Measurements from ENCODE around the gene CCL1. TPM values are rescaled to one million over a fixed set of nuclear protein-coding genes. Genes with fewer than 3 reads are reported as not detected.

CCL1 gene, protein sequence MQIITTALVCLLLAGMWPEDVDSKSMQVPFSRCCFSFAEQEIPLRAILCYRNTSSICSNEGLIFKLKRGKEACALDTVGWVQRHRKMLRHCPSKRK
- not detected in 2 replicates for total RNA-seq (ENCODE audit: low replicate concordance)

DNA sequence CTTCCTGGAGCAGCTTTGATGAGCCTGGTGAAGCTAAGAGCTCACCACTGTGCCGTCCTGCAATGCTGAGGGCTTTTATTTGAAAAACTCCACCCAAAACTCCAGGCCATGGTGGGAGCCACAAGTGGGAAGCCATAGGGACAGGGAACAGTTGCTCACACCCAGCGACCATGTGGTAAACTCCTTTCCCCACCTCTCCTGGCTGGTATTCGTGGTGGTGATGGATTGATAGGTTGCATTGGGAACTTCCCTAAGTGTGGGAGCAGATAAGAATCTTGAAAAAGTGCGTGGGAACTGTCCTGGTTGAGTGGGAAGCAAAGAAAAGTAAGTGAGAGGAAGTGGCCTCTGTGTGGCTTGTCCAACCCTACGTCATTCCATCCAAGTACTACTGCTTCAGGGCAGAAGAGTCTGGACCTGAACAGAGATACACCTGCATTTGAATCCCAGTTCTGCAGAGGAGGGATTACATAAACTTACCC is at the start of gene CCL1:
Gene CCL1, minus strand, starts transcription at position 51 of the 479 bp plus-strand sequence. CDS start 72 bp downstream, outside the sequence.
- no peak within 1 kb of the TSS for H3K4me3 ChIP-seq (ENCODE audit: low read depth, low read length)
- TF ChIP-seq, protein P1, sequence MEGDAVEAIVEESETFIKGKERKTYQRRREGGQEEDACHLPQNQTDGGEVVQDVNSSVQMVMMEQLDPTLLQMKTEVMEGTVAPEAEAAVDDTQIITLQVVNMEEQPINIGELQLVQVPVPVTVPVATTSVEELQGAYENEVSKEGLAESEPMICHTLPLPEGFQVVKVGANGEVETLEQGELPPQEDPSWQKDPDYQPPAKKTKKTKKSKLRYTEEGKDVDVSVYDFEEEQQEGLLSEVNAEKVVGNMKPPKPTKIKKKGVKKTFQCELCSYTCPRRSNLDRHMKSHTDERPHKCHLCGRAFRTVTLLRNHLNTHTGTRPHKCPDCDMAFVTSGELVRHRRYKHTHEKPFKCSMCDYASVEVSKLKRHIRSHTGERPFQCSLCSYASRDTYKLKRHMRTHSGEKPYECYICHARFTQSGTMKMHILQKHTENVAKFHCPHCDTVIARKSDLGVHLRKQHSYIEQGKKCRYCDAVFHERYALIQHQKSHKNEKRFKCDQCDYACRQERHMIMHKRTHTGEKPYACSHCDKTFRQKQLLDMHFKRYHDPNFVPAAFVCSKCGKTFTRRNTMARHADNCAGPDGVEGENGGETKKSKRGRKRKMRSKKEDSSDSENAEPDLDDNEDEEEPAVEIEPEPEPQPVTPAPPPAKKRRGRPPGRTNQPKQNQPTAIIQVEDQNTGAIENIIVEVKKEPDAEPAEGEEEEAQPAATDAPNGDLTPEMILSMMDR (IDR thresholded peaks at IDR 0.05; ENCODE audit: insufficient read depth, low read length): no peak

DNA sequence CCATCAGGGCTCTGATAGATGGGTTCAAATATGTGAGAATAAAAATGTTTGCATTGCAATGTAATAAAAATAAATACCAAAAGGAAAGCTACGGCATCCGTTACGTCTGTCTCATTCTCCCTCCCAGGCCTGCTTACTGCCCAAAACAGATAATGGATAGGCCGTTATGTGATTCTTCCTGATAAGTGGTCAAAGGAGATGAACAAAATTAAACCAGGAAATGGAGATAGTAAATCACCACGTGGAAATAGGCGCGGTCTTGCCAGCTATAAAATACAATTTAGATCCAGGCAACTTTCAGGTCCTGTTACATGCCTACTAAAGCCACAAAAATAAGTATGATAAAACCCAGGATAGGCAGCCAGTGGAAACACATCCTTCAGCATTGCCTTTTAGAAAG is 49.5 kb upstream of the CCL1 start:
- no peak overlapping the region for H3K4me3 ChIP-seq (ENCODE audit: low read depth, low read length)
- no peak for DNase-seq (ENCODE audit: low read depth)
- TF ChIP-seq, protein P1 (IDR thresholded peaks at IDR 0.05; ENCODE audit: insufficient read depth, low read length): no peak

More for the DNA sequence above, at the start of gene CCL1:
- no peak for DNase-seq (ENCODE audit: low read depth)

DNA sequence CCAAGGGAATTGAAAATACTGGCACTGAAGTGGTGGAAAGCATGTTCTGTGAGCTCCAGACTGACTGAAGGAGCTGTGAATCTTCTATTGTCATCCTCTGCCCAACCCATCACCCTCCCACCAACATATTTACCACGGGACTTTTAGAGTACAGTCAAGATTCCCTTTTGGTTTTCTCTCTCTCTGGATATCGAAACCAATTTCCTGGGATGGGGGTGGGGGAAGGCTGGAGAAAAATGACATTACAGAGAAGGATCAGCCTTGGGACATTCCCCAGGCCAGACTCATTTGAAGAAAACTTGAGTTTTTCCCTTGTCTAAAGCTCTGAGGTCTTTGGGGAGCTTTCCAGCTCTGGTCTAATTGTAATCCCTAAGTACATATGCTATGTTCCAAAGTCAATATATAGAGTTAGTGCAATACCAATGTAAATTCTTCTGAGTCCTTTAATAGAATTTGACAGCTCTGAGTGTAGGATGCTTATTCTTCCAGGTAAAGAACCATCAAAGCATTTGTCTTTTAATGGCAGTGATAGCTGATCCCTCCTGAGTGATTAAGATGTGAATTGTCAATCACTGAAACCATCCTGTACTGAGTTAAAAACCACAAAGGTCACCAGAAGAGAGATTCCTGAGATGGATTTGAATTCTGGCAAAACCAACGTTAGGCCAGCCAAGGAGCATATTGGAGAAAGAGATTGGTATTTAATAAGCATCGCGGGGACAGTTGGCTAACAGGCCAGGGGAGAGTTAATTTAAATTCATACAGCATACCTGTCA is 48.8 kb upstream of the CCL1 start:
- no peak overlapping the region for H3K4me3 ChIP-seq (ENCODE audit: low read depth, low read length)
- TF ChIP-seq, protein P1 (IDR thresholded peaks at IDR 0.05; ENCODE audit: insufficient read depth, low read length): no peak
- no peak for DNase-seq (ENCODE audit: low read depth)

DNA sequence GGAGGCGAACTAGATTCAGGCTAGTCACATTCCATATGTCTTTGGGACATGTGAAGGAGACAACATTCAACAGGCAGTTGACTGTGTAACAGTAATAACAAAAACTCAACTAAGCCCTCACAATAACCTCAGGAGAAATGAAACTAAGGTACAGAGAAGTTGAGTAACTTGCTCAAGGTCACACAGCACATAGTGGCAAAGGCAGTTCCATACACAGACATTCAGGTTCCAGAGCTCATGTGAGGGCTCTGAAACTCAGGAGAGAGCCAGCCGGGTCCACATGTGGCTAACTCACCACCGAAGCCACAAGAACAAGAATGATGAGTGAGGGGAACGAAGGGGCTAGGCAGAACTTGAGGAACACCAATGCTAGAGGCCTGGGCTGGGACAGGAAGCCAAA is 46.3 kb upstream of the CCL1 start:
- H3K4me3 ChIP-seq (ENCODE audit: low read depth, low read length): no peak overlapping the region
- TF ChIP-seq, protein P1 (IDR thresholded peaks at IDR 0.05; ENCODE audit: insufficient read depth, low read length): no peak
- DNase-seq (ENCODE audit: low read depth): no peak

DNA sequence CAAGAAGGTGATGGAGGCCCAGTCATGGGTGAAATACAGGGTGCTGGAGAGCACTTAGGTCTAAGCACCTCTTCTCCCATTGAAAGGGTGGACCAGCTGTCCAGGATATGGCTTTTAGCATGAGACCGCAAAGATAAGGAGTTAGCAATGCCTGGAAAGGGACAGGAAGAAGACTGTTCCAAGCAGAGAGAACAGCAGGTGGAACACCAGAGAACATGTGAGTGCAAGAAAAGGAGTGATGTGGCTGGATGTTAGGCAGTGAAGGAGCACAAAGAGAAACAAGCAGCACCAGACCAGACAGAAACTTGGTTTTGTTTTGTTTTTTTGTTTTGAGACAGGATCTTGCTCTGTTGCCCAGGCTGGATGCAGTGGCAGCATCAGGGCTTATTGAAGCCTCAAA is 45.4 kb upstream of the CCL1 start:
- no peak for DNase-seq (ENCODE audit: low read depth)
- TF ChIP-seq, protein P1 (IDR thresholded peaks at IDR 0.05; ENCODE audit: insufficient read depth, low read length): no peak
- H3K4me3 ChIP-seq (ENCODE audit: low read depth, low read length): no peak overlapping the region

DNA sequence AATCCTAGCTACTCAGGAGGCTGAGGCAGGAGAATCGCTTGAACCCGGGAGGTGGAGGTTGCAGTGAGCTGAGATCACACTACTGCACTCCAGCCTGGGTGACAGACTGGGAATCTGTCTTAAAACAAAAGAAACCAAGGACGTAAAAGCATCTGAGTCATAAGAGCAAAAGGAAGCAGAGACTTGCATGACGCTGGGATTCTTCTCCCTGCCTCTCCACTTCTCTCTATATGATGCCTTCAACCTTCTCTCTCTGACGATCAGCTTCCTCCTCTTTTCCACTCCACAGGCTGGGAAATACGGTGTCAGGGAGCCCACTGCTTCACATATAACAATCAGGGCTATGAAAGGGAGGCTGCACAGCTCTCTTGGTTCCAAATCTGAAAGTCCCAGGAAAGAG is 43.2 kb upstream of the CCL1 start:
- H3K4me3 ChIP-seq (ENCODE audit: low read depth, low read length): no peak overlapping the region
- no peak for DNase-seq (ENCODE audit: low read depth)
- TF ChIP-seq, protein P1 (IDR thresholded peaks at IDR 0.05; ENCODE audit: insufficient read depth, low read length): no peak
